Measurements from ENCODE around the gene SIVA1. TPM values are rescaled to one million over a fixed set of nuclear protein-coding genes. Genes with fewer than 3 reads are reported as not detected.

The SIVA1 gene
- total and polyA plus RNA-seq, 9 of the 15 experiments (the other 6 are each of a cell fraction or from before 2014, with no cell fraction given), result 4.2 to 186 (median 54.2) TPM

- TF ChIP-seq, protein P1, sequence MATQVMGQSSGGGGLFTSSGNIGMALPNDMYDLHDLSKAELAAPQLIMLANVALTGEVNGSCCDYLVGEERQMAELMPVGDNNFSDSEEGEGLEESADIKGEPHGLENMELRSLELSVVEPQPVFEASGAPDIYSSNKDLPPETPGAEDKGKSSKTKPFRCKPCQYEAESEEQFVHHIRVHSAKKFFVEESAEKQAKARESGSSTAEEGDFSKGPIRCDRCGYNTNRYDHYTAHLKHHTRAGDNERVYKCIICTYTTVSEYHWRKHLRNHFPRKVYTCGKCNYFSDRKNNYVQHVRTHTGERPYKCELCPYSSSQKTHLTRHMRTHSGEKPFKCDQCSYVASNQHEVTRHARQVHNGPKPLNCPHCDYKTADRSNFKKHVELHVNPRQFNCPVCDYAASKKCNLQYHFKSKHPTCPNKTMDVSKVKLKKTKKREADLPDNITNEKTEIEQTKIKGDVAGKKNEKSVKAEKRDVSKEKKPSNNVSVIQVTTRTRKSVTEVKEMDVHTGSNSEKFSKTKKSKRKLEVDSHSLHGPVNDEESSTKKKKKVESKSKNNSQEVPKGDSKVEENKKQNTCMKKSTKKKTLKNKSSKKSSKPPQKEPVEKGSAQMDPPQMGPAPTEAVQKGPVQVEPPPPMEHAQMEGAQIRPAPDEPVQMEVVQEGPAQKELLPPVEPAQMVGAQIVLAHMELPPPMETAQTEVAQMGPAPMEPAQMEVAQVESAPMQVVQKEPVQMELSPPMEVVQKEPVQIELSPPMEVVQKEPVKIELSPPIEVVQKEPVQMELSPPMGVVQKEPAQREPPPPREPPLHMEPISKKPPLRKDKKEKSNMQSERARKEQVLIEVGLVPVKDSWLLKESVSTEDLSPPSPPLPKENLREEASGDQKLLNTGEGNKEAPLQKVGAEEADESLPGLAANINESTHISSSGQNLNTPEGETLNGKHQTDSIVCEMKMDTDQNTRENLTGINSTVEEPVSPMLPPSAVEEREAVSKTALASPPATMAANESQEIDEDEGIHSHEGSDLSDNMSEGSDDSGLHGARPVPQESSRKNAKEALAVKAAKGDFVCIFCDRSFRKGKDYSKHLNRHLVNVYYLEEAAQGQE (IDR thresholded peaks at IDR 0.05; ENCODE audit: borderline replicate concordance), result no peak
- TF ChIP-seq, protein P1 (CRISPR knock-in tag; IDR thresholded peaks at IDR 0.05; ENCODE audit: low read depth), result 0 out of 2 replicates have a peak, but pooled peaks have one; percentile 45
- TF ChIP-seq RNF2 (IDR thresholded peaks at IDR 0.05), result peak; percentile 29; the same call in 1 of the 2 replicates
- no peak for TF ChIP-seq DPF2 (IDR thresholded peaks at IDR 0.05)
- 0 out of 2 replicates have a peak, but pooled peaks have one; percentile 16 for TF ChIP-seq ZKSCAN1 (IDR thresholded peaks at IDR 0.05; ENCODE audit: low read depth, low read length)
- TF ChIP-seq CTBP1 (IDR thresholded peaks at IDR 0.05; ENCODE audit: borderline replicate concordance), result peak; percentile 43
- TF ChIP-seq USF2 (CRISPR knock-in tag; IDR thresholded peaks at IDR 0.05), result no peak
- peak; percentile 62; the same call in 1 of the 2 replicates for TF ChIP-seq ATF6 (CRISPR knock-in tag; IDR thresholded peaks at IDR 0.05)
- TF ChIP-seq SETDB1 (IDR thresholded peaks at IDR 0.05; ENCODE audit: low read length), result no peak
- TF ChIP-seq RBBP5 (IDR thresholded peaks at IDR 0.05; ENCODE audit: borderline replicate concordance, insufficient read depth, low read length, poor library complexity, severe bottlenecking), result peak; percentile 88
- TF ChIP-seq HSF4 (CRISPR knock-in tag; IDR thresholded peaks at IDR 0.05; ENCODE audit: borderline replicate concordance), result no peak
- TF ChIP-seq, protein P2, sequence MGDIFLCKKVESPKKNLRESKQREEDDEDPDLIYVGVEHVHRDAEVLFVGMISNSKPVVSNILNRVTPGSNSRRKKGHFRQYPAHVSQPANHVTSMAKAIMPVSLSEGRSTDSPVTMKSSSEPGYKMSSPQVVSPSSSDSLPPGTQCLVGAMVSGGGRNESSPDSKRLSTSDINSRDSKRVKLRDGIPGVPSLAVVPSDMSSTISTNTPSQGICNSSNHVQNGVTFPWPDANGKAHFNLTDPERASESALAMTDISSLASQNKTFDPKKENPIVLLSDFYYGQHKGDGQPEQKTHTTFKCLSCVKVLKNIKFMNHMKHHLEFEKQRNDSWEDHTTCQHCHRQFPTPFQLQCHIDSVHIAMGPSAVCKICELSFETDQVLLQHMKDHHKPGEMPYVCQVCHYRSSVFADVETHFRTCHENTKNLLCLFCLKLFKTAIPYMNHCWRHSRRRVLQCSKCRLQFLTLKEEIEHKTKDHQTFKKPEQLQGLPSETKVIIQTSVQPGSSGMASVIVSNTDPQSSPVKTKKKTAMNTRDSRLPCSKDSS (IDR thresholded peaks at IDR 0.05; ENCODE audit: low read depth, partially characterized antibody), result no peak
- TF ChIP-seq RBM25 (IDR thresholded peaks at IDR 0.05; ENCODE audit: low read depth, low read length, severe bottlenecking), result peak; percentile 98
- peak; percentile 50 for TF ChIP-seq SAP30 (IDR thresholded peaks at IDR 0.05; ENCODE audit: borderline replicate concordance, insufficient read depth, low read depth, low read length, poor library complexity, severe bottlenecking)
Observed at GRCh38 chr14:104752735-104753527, at the start of gene SIVA1 (continued).

Measured in K562 (cell line).